ENCODE data around the gene GGACT.
A peak's percentile ranks its signal among the peaks of the same experiment; 100 is the strongest.

GGACT gene

GRCh38 chr13:100546713-100547405, 41.7 kb downstream of the GGACT start:
- DNase-seq = no peak

GRCh38 chr13:100545684-100546061, 42.9 kb downstream of the GGACT start:
- DNase-seq = no peak

- DNase-seq = no peak
Observed at GRCh38 chr13:100544866-100545683, 43.5 kb downstream of the GGACT start.

GRCh38 chr13:100543872-100544602, 44.6 kb downstream of the GGACT start:
- DNase-seq = no peak

GRCh38 chr13:100542826-100543156, 45.8 kb downstream of the GGACT start:
- DNase-seq = peak; percentile 27 to 40

- DNase-seq = no peak
Observed at GRCh38 chr13:100541897-100542825, 46.4 kb downstream of the GGACT start.

GRCh38 chr13:100540621-100541020, 48.0 kb downstream of the GGACT start:
- DNase-seq = no peak

- no peak for DNase-seq
Observed at GRCh38 chr13:100537951-100538462, 50.6 kb downstream of the GGACT start.

- no peak for DNase-seq
Observed at GRCh38 chr13:100537486-100537885, 51.1 kb downstream of the GGACT start.

- DNase-seq = no peak
Observed at GRCh38 chr13:100536643-100537180, 51.9 kb downstream of the GGACT start.

GRCh38 chr13:100535426-100536135, 53.0 kb downstream of the GGACT start:
- no peak for DNase-seq

- DNase-seq = no peak
Observed at GRCh38 chr13:100534911-100535310, 53.7 kb downstream of the GGACT start.

GRCh38 chr13:100534147-100534843, 54.3 kb downstream of the GGACT start:
- DNase-seq = no peak

GRCh38 chr13:100533588-100534041, 55.0 kb downstream of the GGACT start:
- no peak for DNase-seq

- DNase-seq = no peak
Observed at GRCh38 chr13:100532836-100533435, 55.7 kb downstream of the GGACT start.

GRCh38 chr13:100532090-100532766, 56.4 kb downstream of the GGACT start:
- no peak for DNase-seq

- no peak for DNase-seq
Observed at GRCh38 chr13:100530671-100531213, 57.8 kb downstream of the GGACT start.

- no peak for DNase-seq
Observed at GRCh38 chr13:100529666-100530377, 58.8 kb downstream of the GGACT start.

- DNase-seq = no peak
Observed at GRCh38 chr13:100528820-100529219, 59.8 kb downstream of the GGACT start.

Data from AML-193 (cell line).